ENCODE data around the gene CCT7.

CCT7 gene

GRCh38 chr2:73294239-73294638 is 60.1 kb downstream of the CCT7 start:
- no peak for DNase-seq (ENCODE audit: low spot score)

DNA sequence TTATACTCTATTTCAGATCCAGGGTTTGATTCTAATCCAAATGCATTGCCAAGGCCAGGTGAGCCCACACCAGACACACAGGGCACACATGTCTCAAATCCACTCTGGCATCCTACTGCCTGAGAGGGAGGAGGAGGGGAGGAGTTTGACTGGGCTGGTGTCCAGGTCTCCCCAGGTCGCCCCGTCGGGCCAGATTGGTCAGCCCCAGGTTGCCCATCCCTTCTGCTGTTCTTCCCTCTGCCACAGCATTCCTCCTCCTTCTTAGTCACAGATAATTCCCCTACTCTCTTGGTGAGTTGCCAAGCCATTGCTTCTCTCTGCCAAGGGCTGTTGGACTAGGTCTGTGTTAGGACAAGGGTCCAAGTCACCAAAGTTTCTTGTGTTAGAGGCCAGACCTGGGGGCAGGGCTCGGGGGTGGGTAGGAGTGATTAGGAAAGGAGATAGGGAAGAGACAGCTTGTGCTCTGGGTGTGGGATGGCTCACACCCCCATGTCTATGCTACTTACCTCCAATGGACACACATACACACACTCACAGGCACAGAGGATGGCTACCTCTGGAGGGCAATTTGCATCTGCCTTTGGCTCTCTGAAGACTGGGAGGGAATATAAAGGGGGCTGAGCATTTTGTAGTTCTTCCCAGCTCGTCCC is 61.8 kb downstream of the CCT7 start:
- DNase-seq (ENCODE audit: low spot score): no peak

- no peak for DNase-seq (ENCODE audit: low spot score)
These were observed 63.0 kb downstream of the CCT7 start for GRCh38 chr2:73297151-73297559.

DNA sequence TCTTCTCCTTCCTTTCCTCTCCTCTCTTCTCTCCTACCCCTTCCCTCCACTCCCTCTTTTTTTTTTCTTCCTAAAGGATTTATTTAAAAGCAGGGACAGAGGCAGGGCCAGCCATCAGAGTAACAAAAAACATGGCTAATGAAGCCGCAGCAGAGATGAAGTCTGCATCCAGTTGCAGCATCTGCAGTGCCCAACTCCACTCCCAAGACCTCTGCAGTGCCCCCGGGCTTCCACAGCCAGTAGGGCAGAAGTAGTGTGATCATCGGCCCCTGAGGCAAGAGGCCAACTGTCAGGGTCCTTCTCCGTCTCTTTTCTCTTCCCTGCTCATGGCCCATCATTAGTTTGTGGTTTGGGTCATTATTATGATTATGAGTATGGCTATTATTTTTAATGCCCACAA is 63.5 kb downstream of the CCT7 start:
- DNase-seq (ENCODE audit: low spot score): no peak

DNA sequence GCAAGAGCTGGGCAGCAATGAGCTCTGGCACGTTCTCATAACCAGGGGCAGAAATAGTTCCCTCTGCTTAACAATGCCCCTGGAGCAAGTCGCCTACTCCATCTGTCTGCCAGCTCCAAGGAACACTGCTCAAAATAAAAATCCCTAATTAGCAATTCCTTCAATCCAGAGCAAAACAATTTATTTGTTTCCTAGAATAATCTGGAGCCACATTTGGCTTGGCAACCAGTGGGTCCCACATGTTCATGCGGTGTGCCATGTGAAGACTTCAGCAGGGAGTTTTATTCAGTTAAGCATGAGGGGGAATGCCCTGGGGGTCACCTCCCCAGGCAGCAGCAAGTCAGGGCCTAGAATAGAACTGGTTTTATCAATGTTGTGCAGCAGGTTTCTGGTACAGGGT is 66.8 kb downstream of the CCT7 start:
- DNase-seq (ENCODE audit: low spot score): no peak

DNA sequence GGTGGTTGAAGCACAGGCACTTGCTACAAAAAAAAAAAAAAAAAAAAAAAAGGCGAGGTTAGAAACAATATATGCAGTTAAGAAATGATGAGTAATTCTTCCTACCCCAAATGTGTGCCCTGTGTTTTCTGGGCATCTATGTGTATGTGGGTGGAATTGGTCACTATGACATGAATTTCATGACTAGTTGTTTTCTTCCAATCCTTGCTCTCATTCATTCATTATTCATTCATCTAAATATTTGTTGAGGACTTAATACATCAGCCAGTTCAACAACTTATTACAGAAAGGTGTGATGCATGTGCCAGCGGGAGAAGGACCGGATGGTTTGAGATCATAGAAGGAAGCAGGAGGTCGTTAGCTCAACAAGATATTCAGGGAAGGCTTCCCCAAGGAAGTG is 67.5 kb downstream of the CCT7 start:
- DNase-seq (ENCODE audit: low spot score): no peak

All from hematopoietic multipotent progenitor cell treated with erythropoietin and hydrocortisone succinate and interleukin-3 and kit ligand, for 15 days (in vitro differentiated cells).